Renal cortex interstitium (tissue), 15 donors: ENCODE data around the gene ATP6V1F. TPM values are rescaled to one million over a fixed set of nuclear protein-coding genes. Genes with fewer than 3 reads are reported as not detected.

Experiments used
- DNase-seq, 11 donors: peaks; one replicate each; pipeline ENCODE4 v3.0.0-alpha.2; 2013; ENCODE audit warnings: low read depth in 9 of 11, low spot score in 4 of 11; ENCODE audit errors: extremely low read depth in 1 of 11
- long read RNA-seq, 16 experiments: transcript quantifications; one replicate each; lab custom pipeline, GENCODE V29; 2026
- polyA plus RNA-seq, 3 donors: library from polyadenylated mRNA; unstranded; fragments of 120-200 nt; gene quantifications; one replicate each; pipeline ENCODE4 v1.2.1, GENCODE V29; 2013; ENCODE audit not compliant: insufficient read length in 3 of 3

Gene ATP6V1F
- polyA plus RNA-seq = 100 to 1,000 TPM; 224 to 261 (median 241) TPM
- long read RNA-seq, donor 1, transcript ATP6V1F-201 (2 exons, 704 nt) = major isoform, 228 of 288 reads
- long read RNA-seq, donor 1, partial matches to known transcripts = 60 of 288 reads
- long read RNA-seq, donor 1, other reads (novel, unspliced or antisense) = 0 of 288 reads
- long read RNA-seq, donor 2, transcript ATP6V1F-201 (2 exons, 704 nt) = major isoform, 220 of 221 reads
- long read RNA-seq, donor 2, partial matches to known transcripts = 0 of 221 reads
- long read RNA-seq, donor 2, other reads (novel, unspliced or antisense) = 0 of 221 reads
- long read RNA-seq, donor 3, transcript ATP6V1F-201 (2 exons, 704 nt) = major isoform, 466 of 471 reads
- long read RNA-seq, donor 3, partial matches to known transcripts = 0 of 471 reads
- long read RNA-seq, donor 3, other reads (novel, unspliced or antisense) = 5 of 471 reads
- long read RNA-seq, donor 4, transcript ATP6V1F-201 (2 exons, 704 nt) = major isoform, 365 of 366 reads
- long read RNA-seq, donor 4, partial matches to known transcripts = 0 of 366 reads
- long read RNA-seq, donor 4, other reads (novel, unspliced or antisense) = 0 of 366 reads
- long read RNA-seq, donor 5 = 0 reads
- long read RNA-seq, donor 6, transcript ATP6V1F-201 (2 exons, 704 nt) = major isoform, 298 of 298 reads
- long read RNA-seq, donor 6, partial matches to known transcripts = 0 of 298 reads
- long read RNA-seq, donor 6, other reads (novel, unspliced or antisense) = 0 of 298 reads
- long read RNA-seq, donor 7, transcript ATP6V1F-201 (2 exons, 704 nt) = major isoform, 441 of 450 reads
- long read RNA-seq, donor 7, partial matches to known transcripts = 0 of 450 reads
- long read RNA-seq, donor 7, other reads (novel, unspliced or antisense) = 6 of 450 reads
- long read RNA-seq, donor 8 = 0 reads
- long read RNA-seq, donor 9, transcript ATP6V1F-201 (2 exons, 704 nt) = major isoform, 293 of 351 reads
- long read RNA-seq, donor 9, partial matches to known transcripts = 53 of 351 reads
- long read RNA-seq, donor 9, other reads (novel, unspliced or antisense) = 5 of 351 reads
- long read RNA-seq, donor 10, transcript ATP6V1F-201 (2 exons, 704 nt) = major isoform, 389 of 395 reads
- long read RNA-seq, donor 10, partial matches to known transcripts = 0 of 395 reads
- long read RNA-seq, donor 10, other reads (novel, unspliced or antisense) = 5 of 395 reads
- long read RNA-seq, donor 11, transcript ATP6V1F-201 (2 exons, 704 nt) = major isoform, 256 of 257 reads
- long read RNA-seq, donor 11, partial matches to known transcripts = 0 of 257 reads
- long read RNA-seq, donor 11, other reads (novel, unspliced or antisense) = 0 of 257 reads
- long read RNA-seq, donor 12, transcript ATP6V1F-201 (2 exons, 704 nt) = major isoform, 139 of 200 reads
- long read RNA-seq, donor 12, partial matches to known transcripts = 61 of 200 reads
- long read RNA-seq, donor 12, other reads (novel, unspliced or antisense) = 0 of 200 reads
- long read RNA-seq, donor 13 = 0 reads
- long read RNA-seq, donor 14, transcript ATP6V1F-201 (2 exons, 704 nt) = major isoform, 295 of 296 reads
- long read RNA-seq, donor 14, partial matches to known transcripts = 0 of 296 reads
- long read RNA-seq, donor 14, other reads (novel, unspliced or antisense) = 0 of 296 reads
- long read RNA-seq, donor 15, transcript ATP6V1F-201 (2 exons, 704 nt) = major isoform, 177 of 177 reads
- long read RNA-seq, donor 15, partial matches to known transcripts = 0 of 177 reads
- long read RNA-seq, donor 15, other reads (novel, unspliced or antisense) = 0 of 177 reads
- long read RNA-seq, donor 16, transcript ATP6V1F-201 (2 exons, 704 nt) = major isoform, 767 of 780 reads
- long read RNA-seq, donor 16, partial matches to known transcripts = 6 of 780 reads
- long read RNA-seq, donor 16, other reads (novel, unspliced or antisense) = 6 of 780 reads

- DNase-seq = peak; percentile 94 to 98 (median 97)
These were observed at the start of gene ATP6V1F for GRCh38 chr7:128862571-128863432. TSS of gene ATP6V1F (plus strand) at chr7:128862856. CDS start at chr7:128862905, 49 bp downstream.

GRCh38 chr7:128814499-128814898, 48.2 kb upstream of the ATP6V1F start:
- no peak for DNase-seq

GRCh38 chr7:128815289-128815942, 47.2 kb upstream of the ATP6V1F start:
- DNase-seq = no peak

- no peak for DNase-seq
These were observed 44.0 kb upstream of the ATP6V1F start for GRCh38 chr7:128818694-128819093.

GRCh38 chr7:128821724-128822123, 40.9 kb upstream of the ATP6V1F start:
- no peak for DNase-seq

- DNase-seq = no peak
These were observed 36.1 kb upstream of the ATP6V1F start for GRCh38 chr7:128826512-128826911.

GRCh38 chr7:128826916-128827247, 35.8 kb upstream of the ATP6V1F start:
- no peak for DNase-seq

GRCh38 chr7:128827248-128827958, 35.3 kb upstream of the ATP6V1F start:
- no peak for DNase-seq

GRCh38 chr7:128827971-128828711, 34.5 kb upstream of the ATP6V1F start:
- DNase-seq = peak in 1 of 11 donors; percentile 11

GRCh38 chr7:128829391-128830166, 33.1 kb upstream of the ATP6V1F start:
- DNase-seq = peak in 1 of 11 donors; percentile 11

- DNase-seq = peak in 4 of 11 donors; percentile 38 to 60 (median 56)
These were observed 32.2 kb upstream of the ATP6V1F start, which contains the start of gene FLNC for GRCh38 chr7:128830231-128831177. TSS of gene FLNC (plus strand) at chr7:128830406. CDS start at chr7:128830638, 232 bp downstream.

- DNase-seq = peak in 3 of 11 donors; percentile 32 to 52 (median 41)
These were observed 31.3 kb upstream of the ATP6V1F start for GRCh38 chr7:128831178-128831993.
